ENCODE data around the gene CPSF2. TPM values are rescaled to one million over a fixed set of nuclear protein-coding genes. Genes with fewer than 3 reads are reported as not detected.
A peak's percentile ranks its signal among the peaks of the same experiment; 100 is the strongest.

The CPSF2 gene
- total RNA-seq: 111 and 120 TPM in 2 replicates

- Mint-ChIP-seq H3K36me3 (ENCODE audit: low read depth) (peaks cover 45% of the 10 kb centered on the region), H3K27me3 (no peaks in the 10 kb centered on the region), H3K4me1 (peaks cover 31% of the 10 kb centered on the region)
Observed at GRCh38 chr14:92121670-92122350, at the start of gene CPSF2, which contains the start of gene NDUFB1. Gene CPSF2, plus strand, starts transcription at chr14:92121969. Its CDS starts 9,016 bp downstream, at chr14:92130985. Gene NDUFB1, minus strand, starts transcription at chr14:92121706. Its CDS starts 4,069 bp downstream, at chr14:92117637.

GRCh38 chr14:92074555-92074954 lies 47.2 kb upstream of the CPSF2 start:
- no peaks in the 10 kb centered on the region for H3K27me3 Mint-ChIP-seq
- H3K27ac Mint-ChIP-seq: no peak overlapping the region
- H3K36me3 Mint-ChIP-seq (ENCODE audit: low read depth): peaks cover 15% of the 10 kb centered on the region
- no peaks in the 10 kb centered on the region for H3K4me1 Mint-ChIP-seq
- intact Hi-C loops (cut with micrococcal nuclease): no loop called here
- no peak overlapping the region for H3K4me3 Mint-ChIP-seq
- no peaks in the 10 kb centered on the region for H3K9me3 Mint-ChIP-seq
- no peak for DNase-seq

More at GRCh38 chr14:92121670-92122350, at the start of gene CPSF2, which contains the start of gene NDUFB1:
- peak within 1 kb of the TSS; percentile 100 for H3K27ac Mint-ChIP-seq
- peak within 1 kb of the TSS; percentile 98 for H3K4me3 Mint-ChIP-seq
- DNase-seq: peak; percentile 96
- intact Hi-C loops (cut with micrococcal nuclease): loop anchor here (1.0 to 10.0 kb wide), 6 partner anchors 16 to 611 kb away; partner anchors contain the start of genes ATXN3, PPP4R3A and TRIP11
- H3K9me3 Mint-ChIP-seq: no peaks in the 10 kb centered on the region

GRCh38 chr14:92088494-92088893 lies 33.3 kb upstream of the CPSF2 start:
- Mint-ChIP-seq H3K36me3 (ENCODE audit: low read depth) (peaks cover 35% of the 10 kb centered on the region), H3K4me3 (no peak overlapping the region), H3K27me3 (no peaks in the 10 kb centered on the region), H3K27ac (no peak overlapping the region), H3K4me1 (peaks cover 2% of the 10 kb centered on the region), H3K9me3 (no peaks in the 10 kb centered on the region)
- intact Hi-C loops (cut with micrococcal nuclease): no loop called here
- no peak for DNase-seq

GRCh38 chr14:92093320-92093719 lies 28.4 kb upstream of the CPSF2 start:
- Mint-ChIP-seq H3K27ac (no peak overlapping the region), H3K4me3 (no peak overlapping the region), H3K36me3 (ENCODE audit: low read depth) (peaks cover 25% of the 10 kb centered on the region), H3K9me3 (no peaks in the 10 kb centered on the region), H3K27me3 (no peaks in the 10 kb centered on the region), H3K4me1 (peaks cover 2% of the 10 kb centered on the region)
- intact Hi-C loops (cut with micrococcal nuclease): no loop called here
- DNase-seq: no peak

- Mint-ChIP-seq H3K36me3 (ENCODE audit: low read depth) (peaks cover 7% of the 10 kb centered on the region), H3K27ac (no peak overlapping the region), H3K4me1 (peaks cover 15% of the 10 kb centered on the region), H3K4me3 (no peak overlapping the region), H3K9me3 (no peaks in the 10 kb centered on the region), H3K27me3 (no peaks in the 10 kb centered on the region)
- intact Hi-C loops (cut with micrococcal nuclease): no loop called here
- DNase-seq: no peak
Observed at GRCh38 chr14:92099802-92100201, 22.0 kb upstream of the CPSF2 start.

- intact Hi-C loops (cut with micrococcal nuclease): no loop called here
- Mint-ChIP-seq H3K36me3 (ENCODE audit: low read depth) (peaks cover under 1% of the 10 kb centered on the region), H3K9me3 (no peaks in the 10 kb centered on the region), H3K27me3 (no peaks in the 10 kb centered on the region), H3K4me3 (no peak overlapping the region), H3K4me1 (peaks cover 27% of the 10 kb centered on the region), H3K27ac (no peak overlapping the region)
- DNase-seq: peak; percentile 47
Observed at GRCh38 chr14:92103363-92103989, 18.3 kb upstream of the CPSF2 start.

GRCh38 chr14:92105073-92105892 lies 16.5 kb upstream of the CPSF2 start:
- no peaks in the 10 kb centered on the region for H3K9me3 Mint-ChIP-seq
- peak; percentile 55 for DNase-seq
- H3K4me1 Mint-ChIP-seq: peaks cover 27% of the 10 kb centered on the region
- no peaks in the 10 kb centered on the region for H3K27me3 Mint-ChIP-seq
- H3K27ac Mint-ChIP-seq: peak overlapping the region; percentile 89
- H3K4me3 Mint-ChIP-seq: peak overlapping the region; percentile 89
- H3K36me3 Mint-ChIP-seq (ENCODE audit: low read depth): no peaks in the 10 kb centered on the region
- intact Hi-C loops (cut with micrococcal nuclease): loop anchor here (5.0 kb wide), 1 partner anchor 687 kb away; the partner anchor contains the start of gene GOLGA5

- H3K36me3 Mint-ChIP-seq (ENCODE audit: low read depth): no peaks in the 10 kb centered on the region
- H3K27me3 Mint-ChIP-seq: no peaks in the 10 kb centered on the region
- H3K4me1 Mint-ChIP-seq: peaks cover 27% of the 10 kb centered on the region
- peak overlapping the region; percentile 89 for H3K4me3 Mint-ChIP-seq
- intact Hi-C loops (cut with micrococcal nuclease): loop anchor here (1.0 to 5.0 kb wide), 3 partner anchors 15 to 686 kb away; partner anchors contain the start of genes CPSF2, GOLGA5, NDUFB1 and TRIP11
- no peaks in the 10 kb centered on the region for H3K9me3 Mint-ChIP-seq
- DNase-seq: no peak
- H3K27ac Mint-ChIP-seq: peak overlapping the region; percentile 89
Observed at GRCh38 chr14:92105893-92106142, 16.0 kb upstream of the CPSF2 start.

GRCh38 chr14:92106143-92106926 lies 15.4 kb upstream of the CPSF2 start, which contains the start of gene ATXN3:
Gene ATXN3, minus strand, starts transcription at chr14:92106582. Its CDS starts 30 bp downstream, at chr14:92106552.
- intact Hi-C loops (cut with micrococcal nuclease): loop anchor here (1.0 to 5.0 kb wide), 3 partner anchors 15 to 686 kb away; partner anchors contain the start of genes CPSF2, GOLGA5, NDUFB1 and TRIP11
- DNase-seq: peak; percentile 98
- Mint-ChIP-seq H3K27ac (peak within 1 kb of the TSS; percentile 89), H3K27me3 (no peaks in the 10 kb centered on the region), H3K36me3 (ENCODE audit: low read depth) (no peaks in the 10 kb centered on the region), H3K4me3 (peak within 1 kb of the TSS; percentile 89), H3K4me1 (peaks cover 27% of the 10 kb centered on the region), H3K9me3 (no peaks in the 10 kb centered on the region)

GRCh38 chr14:92108345-92109254 lies 13.2 kb upstream of the CPSF2 start:
- intact Hi-C loops (cut with micrococcal nuclease): loop anchor here (5.0 kb wide), 1 partner anchor 684 kb away; the partner anchor contains the start of gene GOLGA5

GRCh38 chr14:92109490-92109889 lies 12.3 kb upstream of the CPSF2 start:
- H3K4me1 Mint-ChIP-seq: peaks cover 16% of the 10 kb centered on the region
- H3K9me3 Mint-ChIP-seq: no peaks in the 10 kb centered on the region
- H3K27me3 Mint-ChIP-seq: no peaks in the 10 kb centered on the region
- intact Hi-C loops (cut with micrococcal nuclease): loop anchor here (5.0 kb wide), 1 partner anchor 683 kb away; the partner anchor contains the start of gene GOLGA5
- H3K27ac Mint-ChIP-seq: no peak overlapping the region
- H3K4me3 Mint-ChIP-seq: no peak overlapping the region
- H3K36me3 Mint-ChIP-seq (ENCODE audit: low read depth): no peaks in the 10 kb centered on the region
- peak; percentile 49 for DNase-seq

More at GRCh38 chr14:92108345-92109254, 13.2 kb upstream of the CPSF2 start:
- Mint-ChIP-seq H3K27ac (no peak overlapping the region), H3K9me3 (no peaks in the 10 kb centered on the region), H3K4me3 (no peak overlapping the region), H3K36me3 (ENCODE audit: low read depth) (no peaks in the 10 kb centered on the region), H3K27me3 (no peaks in the 10 kb centered on the region), H3K4me1 (peaks cover 19% of the 10 kb centered on the region)
- no peak for DNase-seq

GRCh38 chr14:92121207-92121669 lies 531 bp upstream of the CPSF2 start:
- Mint-ChIP-seq H3K4me3 (peak overlapping the region; percentile 98), H3K36me3 (ENCODE audit: low read depth) (peaks cover 44% of the 10 kb centered on the region), H3K27ac (peak overlapping the region; percentile 100), H3K9me3 (no peaks in the 10 kb centered on the region), H3K4me1 (peaks cover 30% of the 10 kb centered on the region), H3K27me3 (no peaks in the 10 kb centered on the region)
- intact Hi-C loops (cut with micrococcal nuclease): loop anchor here (1.0 to 10.0 kb wide), 6 partner anchors 15 to 610 kb away; partner anchors contain the start of genes ATXN3, PPP4R3A and TRIP11
- no peak for DNase-seq

Data from activated CD4-positive, alpha-beta T cell treated with anti-CD3 and anti-CD28 coated beads, Interleukin-2, amount 10 ng/mL, durations not matched to agents 24 days and 14 days (primary cell).